Measurements from ENCODE around the gene HS3ST3A1.

The HS3ST3A1 gene

GRCh38 chr17:13485327-13485726, 116.4 kb downstream of the HS3ST3A1 start:
- DNase-seq = no peak

- no peak for DNase-seq
Observed at GRCh38 chr17:13484020-13484419, 117.7 kb downstream of the HS3ST3A1 start.

GRCh38 chr17:13480877-13481276, 120.9 kb downstream of the HS3ST3A1 start:
- DNase-seq = no peak

- no peak for DNase-seq
Observed at GRCh38 chr17:13478326-13478830, 123.4 kb downstream of the HS3ST3A1 start.

GRCh38 chr17:13477180-13477611, 124.5 kb downstream of the HS3ST3A1 start:
- DNase-seq = no peak

- no peak for DNase-seq
Observed at GRCh38 chr17:13476720-13477119, 125.0 kb downstream of the HS3ST3A1 start.

GRCh38 chr17:13475574-13476223, 126.0 kb downstream of the HS3ST3A1 start:
- no peak for DNase-seq

- DNase-seq = no peak
Observed at GRCh38 chr17:13474073-13474800, 127.5 kb downstream of the HS3ST3A1 start.

GRCh38 chr17:13465678-13466077, 136.1 kb downstream of the HS3ST3A1 start:
- DNase-seq = no peak

- no peak for DNase-seq
Observed at GRCh38 chr17:13462673-13463124, 139.0 kb downstream of the HS3ST3A1 start.

- DNase-seq = no peak
Observed at GRCh38 chr17:13462146-13462545, 139.6 kb downstream of the HS3ST3A1 start.

GRCh38 chr17:13460261-13461000, 141.3 kb downstream of the HS3ST3A1 start:
- DNase-seq = no peak

- DNase-seq = no peak
Observed at GRCh38 chr17:13457783-13458182, 143.9 kb downstream of the HS3ST3A1 start.
